ENCODE data around the gene KLHL40.
"Not testable (repeated sequence)": the region's sequence is repeated elsewhere in the genome, so short reads cannot be mapped to it uniquely, and the experiment has no call there.

Gene KLHL40

GRCh38 chr3:42705058-42705767 lies 19.9 kb downstream of the KLHL40 start:
- DNase-seq: no peak

DNA sequence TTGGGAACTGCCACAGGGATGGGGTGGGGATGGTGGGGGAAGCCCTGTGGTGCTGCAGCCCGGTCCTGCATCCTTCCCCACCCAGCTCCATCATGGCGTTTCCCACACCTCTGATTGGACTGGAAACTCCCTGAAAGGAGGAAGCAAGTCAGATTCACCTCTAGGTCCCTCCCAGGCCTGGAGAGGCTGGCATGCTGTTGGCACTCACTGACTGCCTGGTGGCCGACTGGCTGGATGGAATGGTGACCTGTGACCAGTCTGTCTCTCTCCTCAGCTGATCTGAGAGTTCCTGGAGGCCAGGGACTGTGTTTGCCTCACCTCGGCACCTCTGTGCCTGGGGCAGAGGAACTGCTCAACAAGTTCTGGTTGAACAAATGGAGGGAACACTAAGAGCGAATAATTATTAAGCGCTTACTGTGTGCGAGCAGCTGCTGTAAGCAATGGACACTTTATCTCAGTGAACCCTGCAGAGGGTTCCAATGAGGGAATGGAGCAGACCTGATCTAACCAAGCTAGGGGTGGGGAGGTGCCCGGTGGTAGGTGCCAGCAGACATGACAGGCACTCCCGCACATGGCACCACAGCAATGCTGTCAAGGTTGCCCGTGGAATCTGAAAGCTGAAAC lies 20.7 kb downstream of the KLHL40 start:
- no peak for DNase-seq

DNA sequence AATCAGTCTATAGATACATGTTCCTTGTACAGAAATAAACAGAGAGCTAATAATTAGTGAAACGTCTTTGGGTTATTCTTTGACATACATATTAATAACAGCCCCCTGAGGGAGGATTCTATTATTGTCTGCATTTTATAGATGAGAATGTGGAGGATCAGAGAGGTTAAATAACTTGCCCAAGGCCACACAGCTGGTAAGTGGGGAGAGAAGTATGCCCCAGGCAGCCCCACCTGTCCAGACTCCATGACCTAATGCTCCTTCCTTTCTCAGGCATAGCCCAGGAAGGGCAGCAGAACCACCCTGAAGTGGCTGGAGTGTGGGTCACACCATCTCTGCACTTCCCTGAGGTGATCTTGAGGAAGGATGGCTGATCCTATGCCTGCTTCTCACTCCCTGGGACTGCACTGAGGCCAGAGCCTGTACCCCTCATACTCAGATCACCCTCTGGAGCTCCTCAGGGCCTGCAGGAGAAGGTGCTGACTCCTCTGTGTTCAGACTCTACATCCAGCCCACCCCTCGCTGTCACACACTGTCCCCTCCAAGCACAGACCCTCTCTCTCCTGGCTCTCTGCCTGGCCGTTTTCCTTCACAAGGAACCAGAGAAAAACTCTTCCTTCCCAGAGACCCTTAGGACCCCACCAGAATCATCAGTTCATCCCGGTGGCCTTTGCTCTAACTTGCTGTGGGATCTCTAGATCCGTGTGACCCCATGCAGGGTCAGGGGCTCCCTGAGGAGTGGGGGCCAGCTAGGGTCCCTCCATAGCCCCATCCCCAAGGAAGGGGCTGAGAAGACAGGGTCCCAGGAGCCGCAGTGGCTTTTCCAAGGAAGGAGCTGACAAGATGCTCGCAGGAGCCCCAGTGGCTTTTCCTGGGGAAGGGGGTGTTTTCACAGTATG lies 21.6 kb downstream of the KLHL40 start:
- DNase-seq: no peak

DNA sequence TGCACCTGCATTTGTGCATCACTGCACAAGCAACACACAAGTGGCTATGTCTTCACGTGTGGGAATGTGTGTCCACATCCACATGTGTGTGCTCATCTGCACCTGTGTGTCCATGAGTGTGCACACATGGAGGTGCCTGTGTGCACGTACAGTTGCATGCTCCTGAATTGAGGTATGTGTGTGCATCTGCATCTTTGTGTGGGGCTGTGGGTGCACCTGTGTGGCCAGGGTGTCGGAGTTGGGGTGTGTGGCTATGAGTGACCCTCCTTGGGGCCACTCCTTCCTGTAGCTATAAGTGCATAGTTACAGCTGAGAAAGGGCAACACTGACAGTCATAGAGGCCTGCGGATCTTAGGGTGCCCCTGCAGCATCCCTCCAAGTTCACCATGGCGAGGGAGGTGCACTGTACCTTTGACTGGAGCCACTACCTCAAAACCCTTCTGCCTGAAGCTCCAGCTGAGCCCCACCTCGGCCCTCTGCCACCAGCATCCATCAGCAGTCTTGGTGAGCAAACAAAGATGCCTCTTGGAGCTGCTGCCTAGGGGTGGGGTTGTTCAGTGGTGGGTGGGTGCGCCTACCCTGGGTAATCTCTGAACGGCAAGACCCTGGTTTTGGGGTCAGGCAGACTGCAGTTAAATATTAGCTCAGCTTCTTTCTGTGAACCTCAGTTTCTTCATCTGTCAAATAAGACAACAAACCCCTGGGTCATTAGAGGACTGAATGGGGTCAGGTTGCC lies 22.5 kb downstream of the KLHL40 start:
- DNase-seq: no peak

DNA sequence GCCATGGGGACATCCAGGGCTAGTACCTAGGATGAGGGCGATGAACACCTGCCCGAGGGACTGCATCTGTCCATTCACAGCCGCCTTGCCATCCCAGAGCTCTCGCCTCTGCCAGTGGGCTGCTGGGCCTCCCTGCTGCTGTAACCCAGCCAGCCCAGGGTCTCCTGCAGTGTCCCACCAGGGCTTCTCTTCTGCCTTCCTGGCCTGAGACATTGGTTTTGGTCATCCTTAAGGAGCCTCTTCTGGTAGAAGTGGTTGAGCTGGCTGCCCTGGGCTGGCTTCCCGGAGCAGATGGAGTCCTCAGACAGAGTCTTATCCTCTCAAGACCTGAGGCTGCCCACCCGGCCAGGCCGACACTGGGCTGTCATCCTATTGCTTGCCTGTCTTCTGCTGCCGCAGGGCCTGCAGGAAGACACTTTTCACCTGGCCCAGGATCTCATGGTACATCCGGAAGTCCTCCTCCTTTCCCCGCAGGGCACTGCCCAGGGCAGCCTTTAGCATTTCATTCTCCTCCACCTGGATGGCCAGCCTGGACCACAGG lies 23.3 kb downstream of the KLHL40 start:
- no peak for DNase-seq

GRCh38 chr3:42709621-42710020 lies 24.3 kb downstream of the KLHL40 start:
- DNase-seq: no peak

DNA sequence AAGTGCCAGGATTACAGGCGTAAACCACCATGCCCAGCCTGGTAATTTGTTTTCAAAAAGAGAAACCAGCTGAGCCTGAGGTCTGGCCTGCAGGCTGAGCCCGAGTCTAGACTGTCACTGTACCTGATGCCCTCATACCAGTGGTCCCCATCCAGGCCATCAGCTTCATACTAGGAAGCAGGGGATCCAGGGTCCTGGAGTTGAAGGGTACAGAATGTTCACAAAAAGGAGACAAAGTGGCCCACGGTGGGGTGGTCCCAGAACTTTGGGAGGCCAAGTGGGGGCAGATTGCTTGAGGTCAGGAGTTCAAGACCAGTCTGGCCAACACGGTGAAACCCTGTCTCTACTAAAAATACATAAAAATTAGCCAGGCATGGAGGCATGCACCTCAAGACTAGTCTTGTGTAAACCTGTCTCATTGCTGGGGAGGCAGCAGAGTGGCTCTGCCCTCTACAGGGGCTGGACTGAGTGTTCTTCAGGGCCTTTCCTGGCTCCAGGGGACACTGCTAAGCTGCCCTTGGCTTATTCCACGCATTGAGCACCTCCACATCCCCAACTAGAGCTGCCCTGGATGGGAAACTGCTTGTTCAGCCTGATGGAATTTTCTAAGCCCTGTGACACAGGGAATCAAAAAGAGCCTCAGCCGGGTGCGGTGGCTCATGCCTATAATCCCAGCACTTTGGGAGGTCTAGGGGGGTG lies 25.1 kb downstream of the KLHL40 start:
- DNase-seq: no peak

DNA sequence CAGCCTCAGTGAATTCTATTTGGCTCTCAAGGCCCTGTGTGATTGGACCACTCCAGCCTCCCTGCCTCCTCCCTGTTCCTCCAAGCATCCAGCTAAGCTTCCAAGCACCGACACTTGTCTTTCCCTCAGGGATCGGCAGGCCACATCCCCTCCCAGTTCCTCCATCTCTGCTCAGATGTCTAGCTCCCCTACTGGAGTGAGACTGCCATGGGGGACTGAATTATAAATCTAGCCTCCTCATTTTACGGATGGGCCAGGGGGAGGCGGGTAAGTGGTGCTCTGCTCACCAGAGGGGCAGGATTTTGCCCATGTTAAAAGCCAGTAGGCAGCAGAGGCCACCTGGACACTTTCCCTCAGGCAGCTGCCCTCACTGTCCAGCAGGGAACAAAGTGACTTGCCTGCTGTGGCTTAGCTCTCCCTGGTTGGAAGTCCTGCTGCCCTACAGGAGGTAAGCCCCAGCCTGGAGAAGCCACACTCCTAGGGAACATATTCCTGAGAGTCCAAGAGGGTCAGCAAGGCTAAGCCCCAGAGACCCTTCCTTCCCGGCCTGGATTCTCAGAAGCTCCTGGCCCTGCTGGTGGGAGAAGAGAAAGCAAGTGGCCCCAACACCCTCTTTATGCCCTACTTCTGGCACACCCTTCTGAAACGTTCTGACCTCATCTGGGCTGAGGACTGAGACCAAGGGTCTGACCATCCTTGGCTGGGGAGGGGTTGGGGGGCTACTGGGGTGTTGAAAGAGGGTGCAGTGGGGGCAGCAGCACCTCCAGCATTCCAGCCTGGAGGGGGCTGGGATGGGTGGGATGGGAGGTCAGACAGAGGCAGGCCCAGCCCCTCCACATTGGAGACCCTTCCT lies 26.4 kb downstream of the KLHL40 start:
- no peak for DNase-seq

DNA sequence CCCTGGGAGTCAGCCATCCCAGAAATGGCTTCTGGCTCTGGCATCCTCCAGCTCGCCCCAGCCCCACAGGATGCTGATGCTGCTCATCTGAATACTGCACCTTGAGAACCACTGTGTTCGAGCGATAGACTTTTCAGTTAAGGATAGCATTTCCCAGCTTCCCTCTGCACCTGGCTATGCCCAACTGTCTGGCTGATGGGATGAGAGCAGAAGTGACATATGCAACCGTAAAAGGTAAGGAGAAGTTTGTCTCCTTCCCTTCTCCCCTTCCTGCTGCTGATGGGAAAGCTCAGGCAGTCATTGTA lies 27.0 kb downstream of the KLHL40 start:
- no peak for DNase-seq

DNA sequence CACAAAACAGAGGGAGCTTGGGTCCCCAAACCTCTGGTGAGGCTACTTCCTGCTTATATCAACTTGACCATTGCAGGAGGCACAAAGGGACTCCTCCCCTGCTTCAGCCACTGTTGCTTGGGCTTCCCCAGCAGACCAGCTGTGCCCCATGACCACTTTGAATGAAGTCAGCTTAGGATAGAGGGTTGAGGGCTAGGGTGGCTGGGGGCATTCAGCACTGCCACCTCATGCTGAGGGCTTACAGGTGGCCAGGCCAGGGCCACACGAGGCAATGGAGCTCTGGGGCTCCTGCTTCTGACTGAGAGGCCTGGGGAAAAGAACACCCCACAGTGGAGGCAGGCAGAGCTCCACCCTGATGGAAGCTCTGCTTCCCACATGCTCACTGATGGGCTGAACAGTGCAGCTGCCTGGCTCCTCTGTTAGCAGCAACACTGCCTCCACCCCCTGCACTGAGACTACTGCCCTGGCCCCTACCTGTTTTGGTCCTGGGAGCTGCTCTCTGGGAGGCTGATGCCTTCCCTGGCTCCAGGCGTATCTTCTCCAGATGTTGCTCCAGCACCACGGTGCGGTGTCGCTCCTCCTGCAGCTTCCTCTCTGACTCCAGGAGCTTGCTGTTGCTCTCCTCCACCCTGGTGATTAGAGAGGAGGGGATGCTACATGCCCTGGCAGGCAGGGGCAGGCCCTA lies 27.5 kb downstream of the KLHL40 start:
- DNase-seq: no peak

GRCh38 chr3:42713747-42714146 lies 28.4 kb downstream of the KLHL40 start:
- no peak for DNase-seq

GRCh38 chr3:42714171-42714852 lies 29.0 kb downstream of the KLHL40 start:
- no peak for DNase-seq

DNA sequence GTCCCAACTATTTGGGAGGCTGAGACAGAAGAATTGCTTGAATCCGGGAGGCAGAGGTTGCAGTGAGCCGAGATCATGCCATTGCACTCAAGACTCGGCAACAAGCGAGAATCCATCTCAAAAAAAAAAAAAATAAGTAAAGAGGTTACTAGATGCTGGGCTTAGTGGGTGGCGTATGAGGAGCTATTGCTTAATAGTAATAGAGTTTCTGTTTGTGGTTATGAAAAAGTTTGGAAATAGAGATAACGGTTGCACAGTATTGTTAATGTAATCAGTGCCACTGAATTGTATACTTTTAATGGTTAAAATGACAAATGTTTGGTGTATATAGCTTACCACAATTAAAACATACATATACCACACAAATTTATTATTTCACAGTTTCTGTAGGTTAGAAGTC lies 32.0 kb downstream of the KLHL40 start:
- DNase-seq: no peak

DNA sequence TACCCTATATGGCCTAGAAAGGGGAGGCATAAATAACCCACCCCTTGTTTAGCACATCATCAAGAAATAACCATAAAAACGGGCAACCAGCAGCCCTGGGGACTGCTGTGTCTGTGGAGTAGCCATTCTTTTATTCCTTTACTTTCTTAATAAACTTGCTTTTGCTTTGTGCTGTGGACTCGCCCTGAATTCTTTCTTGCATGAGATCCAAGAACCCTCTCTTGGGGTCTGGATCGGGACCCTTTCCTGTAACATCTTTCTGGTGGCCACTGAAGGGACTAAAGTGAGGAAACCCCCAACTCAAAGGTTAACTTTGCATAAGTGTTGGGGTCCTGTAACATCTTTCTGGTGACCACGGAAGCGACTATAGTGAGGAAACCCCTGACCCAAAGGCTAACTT lies 33.0 kb downstream of the KLHL40 start:
- DNase-seq: no peak

DNA sequence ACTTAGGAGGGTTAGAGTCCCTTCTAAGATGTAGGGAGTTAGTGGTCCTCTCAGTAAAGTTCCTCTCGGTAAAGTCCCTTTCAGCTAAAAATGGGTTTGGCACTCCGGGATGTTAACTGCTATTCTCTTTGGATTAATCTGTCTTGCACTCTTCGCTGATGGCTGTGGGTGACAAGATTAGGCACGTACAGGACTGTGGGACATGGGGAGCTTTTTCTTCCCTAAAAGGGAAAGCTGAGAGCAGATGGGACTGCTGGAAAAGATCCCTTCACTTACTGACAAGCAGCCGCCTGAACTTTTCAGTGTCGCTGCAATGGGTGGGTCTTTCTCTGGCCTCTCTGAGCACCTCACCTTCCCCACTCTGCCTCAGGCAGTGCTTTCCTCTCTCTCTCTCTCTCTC lies 33.7 kb downstream of the KLHL40 start:
- DNase-seq: no peak

GRCh38 chr3:42720126-42720525 lies 34.8 kb downstream of the KLHL40 start:
- DNase-seq: no peak

DNA sequence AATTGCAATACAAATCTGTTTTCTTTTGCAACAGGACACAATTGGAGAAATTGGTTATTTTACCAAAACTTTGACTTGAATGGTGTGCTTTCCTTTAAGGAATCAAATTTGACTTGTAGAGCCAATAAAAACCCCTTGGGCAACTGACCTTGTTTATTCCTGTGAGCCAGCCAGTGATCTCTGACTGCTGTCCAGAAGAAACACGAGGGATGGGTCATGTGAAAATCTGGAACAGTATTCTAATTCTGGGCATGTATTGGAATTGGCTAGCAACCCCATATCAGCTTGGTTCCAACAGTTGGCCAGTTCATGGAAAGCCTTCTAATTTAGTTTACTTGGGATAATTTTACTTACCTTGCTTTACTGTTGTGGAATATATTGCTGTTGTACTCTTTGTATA lies 36.4 kb downstream of the KLHL40 start:
- no peak for DNase-seq

GRCh38 chr3:42722442-42722841 lies 37.1 kb downstream of the KLHL40 start:
- not testable (repeated sequence) for DNase-seq

DNA sequence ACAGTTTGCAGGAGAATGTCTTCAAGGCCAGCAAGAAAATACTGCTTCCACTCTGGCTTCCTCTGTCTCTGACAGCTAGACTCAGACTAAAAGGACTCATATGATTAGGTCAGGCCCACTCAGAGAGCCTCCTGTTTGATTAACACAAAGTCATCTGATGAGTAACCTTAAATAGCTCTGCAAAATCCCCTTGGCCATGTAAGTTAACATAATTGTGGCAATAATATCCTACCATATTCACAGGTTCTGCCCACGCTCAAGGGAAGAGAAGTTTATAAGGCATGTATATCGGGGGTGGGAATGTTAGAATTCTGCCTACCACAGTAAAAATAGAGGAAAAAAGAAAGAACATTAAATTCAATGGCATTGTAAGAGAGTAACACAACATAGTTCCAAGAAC lies 37.9 kb downstream of the KLHL40 start:
- DNase-seq: no peak

- DNase-seq: no peak
Observed at GRCh38 chr3:42725454-42725853, 40.1 kb downstream of the KLHL40 start.
